ENCODE results near the gene METAP1D. TPM values are rescaled to one million over a fixed set of nuclear protein-coding genes. Genes with fewer than 3 reads are reported as not detected.
A peak's percentile ranks its signal among the peaks of the same experiment; 100 is the strongest.
"Not testable (repeated sequence)": the region's sequence is repeated elsewhere in the genome, so short reads cannot be mapped to it uniquely, and the experiment has no call there.

METAP1D gene
- total RNA-seq, 1 experiment from 2014 or later: 4.7 TPM

DNA sequence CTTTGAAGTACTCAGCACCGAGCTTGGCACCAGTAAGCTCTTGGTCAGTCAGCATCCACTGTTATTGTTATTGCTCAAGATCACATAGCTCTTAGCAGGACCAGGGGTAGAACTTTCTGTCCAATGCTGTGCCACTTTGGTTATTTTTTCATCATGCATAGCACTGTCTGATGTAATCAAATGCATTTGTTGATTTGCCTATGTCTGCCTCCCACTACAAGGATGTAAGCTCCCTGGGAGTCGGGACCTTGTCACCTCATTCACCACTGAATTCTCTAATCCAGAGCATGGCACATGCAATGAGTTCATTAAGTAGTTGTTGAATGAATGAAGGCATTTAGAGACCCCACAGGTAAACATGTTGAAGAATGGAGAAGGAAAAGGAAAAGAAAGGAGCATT, 56.5 kb downstream of the METAP1D start:
- no peak overlapping the region for H3K27ac Mint-ChIP-seq
- H3K4me1 Mint-ChIP-seq: peaks cover 7% of the 10 kb centered on the region; the same call in 1 of the 2 replicates
- no peaks in the 10 kb centered on the region for H3K27me3 Mint-ChIP-seq (ENCODE audit: low read depth)
- no peak overlapping the region for H3K4me3 Mint-ChIP-seq
- CTCF ChIA-PET: interaction anchor here (0.8 kb wide), 1 partner anchor 9 kb away, joined by 3 read pairs; no protein-coding TSS in a partner anchor
- TF ChIP-seq OVOL2 (CRISPR knock-in tag; IDR thresholded peaks at IDR 0.05; ENCODE audit: borderline replicate concordance): no peak
- no peak for TF ChIP-seq SP1 (CRISPR knock-in tag; conservative IDR thresholded peaks at IDR 0.05)
- TF ChIP-seq NR1H2 (CRISPR knock-in tag; IDR thresholded peaks at IDR 0.05): no peak
- no peak for TF ChIP-seq RELA (CRISPR knock-in tag; IDR thresholded peaks at IDR 0.05; ENCODE audit: borderline replicate concordance)
- TF ChIP-seq FOXP1 (CRISPR knock-in tag; IDR thresholded peaks at IDR 0.05; ENCODE audit: borderline replicate concordance): no peak
- no peaks in the 10 kb centered on the region for H3K36me3 Mint-ChIP-seq
- ATAC-seq (no peak), DNase-seq (ENCODE audit: low spot score) (no peak)
- H3K9me3 Mint-ChIP-seq: no peaks in the 10 kb centered on the region
- POLR2A ChIA-PET: no interaction called here

DNA sequence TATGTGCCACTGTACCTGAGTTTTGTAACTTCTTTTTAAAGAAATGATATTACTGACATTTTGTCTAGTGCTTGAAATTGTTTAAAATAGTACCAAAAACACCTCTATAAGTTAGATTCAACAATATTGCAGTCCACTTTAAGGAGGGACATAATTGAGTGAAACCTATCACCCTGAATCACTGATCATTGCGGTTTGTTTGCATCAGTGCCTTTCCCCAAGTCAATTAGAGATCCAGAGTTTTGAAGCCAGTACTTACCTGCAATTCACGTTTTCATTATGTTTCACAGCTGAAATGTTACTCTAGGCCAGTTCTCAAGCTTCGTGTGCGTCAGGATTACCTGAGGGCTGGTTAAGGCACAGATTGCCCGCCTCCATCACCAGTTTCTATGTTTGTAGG, 58.9 kb downstream of the METAP1D start:
- no peaks in the 10 kb centered on the region for H3K27me3 Mint-ChIP-seq (ENCODE audit: low read depth)
- ATAC-seq: no peak
- no peaks in the 10 kb centered on the region for H3K4me1 Mint-ChIP-seq
- ChIA-PET CTCF (no interaction called here), POLR2A (no interaction called here)
- H3K36me3 Mint-ChIP-seq: no peaks in the 10 kb centered on the region
- no peak overlapping the region for H3K27ac Mint-ChIP-seq
- H3K4me3 Mint-ChIP-seq: no peak overlapping the region
- no peak for DNase-seq (ENCODE audit: low spot score)
- TF ChIP-seq NFYB (CRISPR knock-in tag; conservative IDR thresholded peaks at IDR 0.05; ENCODE audit: low read depth) (no peak), PREB (CRISPR knock-in tag; IDR thresholded peaks at IDR 0.05; ENCODE audit: borderline replicate concordance) (no peak), ZNF263 (CRISPR knock-in tag; IDR thresholded peaks at IDR 0.05; ENCODE audit: low read depth) (no peak), E2F4 (CRISPR knock-in tag; IDR thresholded peaks at IDR 0.05; ENCODE audit: borderline replicate concordance, low read depth) (no peak), ZNF219 (CRISPR knock-in tag; IDR thresholded peaks at IDR 0.05; ENCODE audit: borderline replicate concordance) (no peak), TCF7 (CRISPR knock-in tag; IDR thresholded peaks at IDR 0.05; ENCODE audit: low read depth) (no peak), SMAD3 (CRISPR knock-in tag; IDR thresholded peaks at IDR 0.05; ENCODE audit: borderline replicate concordance) (no peak), ESRRA (CRISPR knock-in tag; IDR thresholded peaks at IDR 0.05; ENCODE audit: borderline replicate concordance) (no peak)
- TF ChIP-seq, protein P1, sequence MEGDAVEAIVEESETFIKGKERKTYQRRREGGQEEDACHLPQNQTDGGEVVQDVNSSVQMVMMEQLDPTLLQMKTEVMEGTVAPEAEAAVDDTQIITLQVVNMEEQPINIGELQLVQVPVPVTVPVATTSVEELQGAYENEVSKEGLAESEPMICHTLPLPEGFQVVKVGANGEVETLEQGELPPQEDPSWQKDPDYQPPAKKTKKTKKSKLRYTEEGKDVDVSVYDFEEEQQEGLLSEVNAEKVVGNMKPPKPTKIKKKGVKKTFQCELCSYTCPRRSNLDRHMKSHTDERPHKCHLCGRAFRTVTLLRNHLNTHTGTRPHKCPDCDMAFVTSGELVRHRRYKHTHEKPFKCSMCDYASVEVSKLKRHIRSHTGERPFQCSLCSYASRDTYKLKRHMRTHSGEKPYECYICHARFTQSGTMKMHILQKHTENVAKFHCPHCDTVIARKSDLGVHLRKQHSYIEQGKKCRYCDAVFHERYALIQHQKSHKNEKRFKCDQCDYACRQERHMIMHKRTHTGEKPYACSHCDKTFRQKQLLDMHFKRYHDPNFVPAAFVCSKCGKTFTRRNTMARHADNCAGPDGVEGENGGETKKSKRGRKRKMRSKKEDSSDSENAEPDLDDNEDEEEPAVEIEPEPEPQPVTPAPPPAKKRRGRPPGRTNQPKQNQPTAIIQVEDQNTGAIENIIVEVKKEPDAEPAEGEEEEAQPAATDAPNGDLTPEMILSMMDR (IDR thresholded peaks at IDR 0.05): no peak
- TF ChIP-seq, protein P2, sequence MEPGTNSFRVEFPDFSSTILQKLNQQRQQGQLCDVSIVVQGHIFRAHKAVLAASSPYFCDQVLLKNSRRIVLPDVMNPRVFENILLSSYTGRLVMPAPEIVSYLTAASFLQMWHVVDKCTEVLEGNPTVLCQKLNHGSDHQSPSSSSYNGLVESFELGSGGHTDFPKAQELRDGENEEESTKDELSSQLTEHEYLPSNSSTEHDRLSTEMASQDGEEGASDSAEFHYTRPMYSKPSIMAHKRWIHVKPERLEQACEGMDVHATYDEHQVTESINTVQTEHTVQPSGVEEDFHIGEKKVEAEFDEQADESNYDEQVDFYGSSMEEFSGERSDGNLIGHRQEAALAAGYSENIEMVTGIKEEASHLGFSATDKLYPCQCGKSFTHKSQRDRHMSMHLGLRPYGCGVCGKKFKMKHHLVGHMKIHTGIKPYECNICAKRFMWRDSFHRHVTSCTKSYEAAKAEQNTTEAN (CRISPR knock-in tag; IDR thresholded peaks at IDR 0.05): no peak
- TF ChIP-seq, protein P3, sequence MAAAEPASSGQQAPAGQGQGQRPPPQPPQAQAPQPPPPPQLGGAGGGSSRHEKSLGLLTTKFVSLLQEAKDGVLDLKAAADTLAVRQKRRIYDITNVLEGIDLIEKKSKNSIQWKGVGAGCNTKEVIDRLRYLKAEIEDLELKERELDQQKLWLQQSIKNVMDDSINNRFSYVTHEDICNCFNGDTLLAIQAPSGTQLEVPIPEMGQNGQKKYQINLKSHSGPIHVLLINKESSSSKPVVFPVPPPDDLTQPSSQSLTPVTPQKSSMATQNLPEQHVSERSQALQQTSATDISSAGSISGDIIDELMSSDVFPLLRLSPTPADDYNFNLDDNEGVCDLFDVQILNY (CRISPR knock-in tag; IDR thresholded peaks at IDR 0.05): no peak
- H3K9me3 Mint-ChIP-seq: no peaks in the 10 kb centered on the region

DNA sequence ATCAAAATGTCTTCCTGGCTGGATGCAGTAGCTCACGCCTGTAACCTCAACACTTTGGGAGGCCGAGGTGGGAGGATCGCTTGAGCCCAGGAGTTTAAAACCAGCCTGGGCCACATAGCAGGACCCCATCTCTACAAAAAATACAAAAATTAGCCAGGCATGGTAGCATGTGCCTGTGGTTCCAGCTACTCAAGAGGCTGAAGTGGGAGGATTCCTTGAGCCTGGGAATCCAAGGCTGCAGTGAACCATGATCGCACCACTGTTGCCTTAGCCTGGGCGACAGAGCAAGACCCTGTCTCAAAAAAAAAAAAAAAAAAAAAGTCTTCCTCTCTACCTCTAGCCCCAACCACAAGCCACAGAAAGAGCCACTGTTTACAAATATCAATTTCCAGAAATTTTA, 60.4 kb downstream of the METAP1D start:
- 0 out of 2 replicates have a peak, but pooled peaks have one; percentile 28 for TF ChIP-seq ZNF121 (CRISPR knock-in tag; IDR thresholded peaks at IDR 0.05)
- ATAC-seq; H3K9me3 Mint-ChIP-seq; H3K27ac Mint-ChIP-seq; H3K4me3 Mint-ChIP-seq; DNase-seq (ENCODE audit: low spot score); H3K27me3 Mint-ChIP-seq (ENCODE audit: low read depth); H3K4me1 Mint-ChIP-seq; H3K36me3 Mint-ChIP-seq: not testable (repeated sequence)
- CTCF ChIA-PET: interaction anchor here (0.9 kb wide), 1 partner anchor 67 kb away, joined by 5 read pairs; no protein-coding TSS in a partner anchor
- POLR2A ChIA-PET: interaction anchor here (0.7 kb wide), 1 partner anchor 501 kb away, joined by 4 read pairs; no protein-coding TSS in a partner anchor

Data from WTC11 (cell line).